HEK293 (cell line): ENCODE data around the gene SCFD2.

ENCODE experiments used
- CTCF ChIA-PET: fragments of 350-600 bp; formaldehyde crosslinking; extraction: SDS; loops from one replicate; lab custom pipeline; 2021; ENCODE audit warnings: antibody characterized with exemption; lab: Yijun Ruan, JAX
- POLR2A ChIA-PET: fragments of 300-600 bp; formaldehyde crosslinking; extraction: SDS; loops from one replicate; lab custom pipeline; 2020; ENCODE audit warnings: antibody characterized with exemption, inconsistent platforms; lab: Yijun Ruan, JAX
- H3K27ac ChIP-seq: fragments of 200-500 bp; sonication (Bioruptor generic); 2 replicates; pipeline ENCODE4 v1.5.1; 2014; ENCODE audit warnings: low read depth, low read length, control low read depth, inconsistent platforms; ENCODE audit errors: extremely low read depth
- H3K36me3 ChIP-seq, 2 experiments: fragments of 200-500 bp in 1 of 2; sonication (Bioruptor generic) in 1 of 2; 1 replicate in 1 of 2; 2 replicates in 1 of 2; pipeline ENCODE4 v1.5.1; 2014 to 2017; ENCODE audit warnings: inconsistent platforms in 2 of 2, low read length in 2 of 2; ENCODE audit not compliant: control insufficient read depth in 2 of 2, insufficient read depth in 1 of 2
- H3K4me1 ChIP-seq: fragments of 200-500 bp; sonication (Bioruptor generic); 2 replicates; pipeline ENCODE4 v1.5.1; 2014; ENCODE audit warnings: mild to moderate bottlenecking, low read length, inconsistent platforms; ENCODE audit not compliant: control insufficient read depth, insufficient read depth
- H3K4me3 ChIP-seq: 2 replicates; pipeline ENCODE4 v1.5.1; 2011; ENCODE audit warnings: low read depth, mild to moderate bottlenecking, control low read depth, low read length, moderate library complexity
- H3K9me3 ChIP-seq: fragments of 200-500 bp; sonication (Bioruptor generic); 2 replicates; pipeline ENCODE4 v1.5.1; 2014; ENCODE audit warnings: low read depth, low read length, inconsistent platforms; ENCODE audit not compliant: control insufficient read depth, insufficient read depth
- EGR2 ChIP-seq: fragments of 450-650 bp; formaldehyde crosslinking; IDR thresholded peaks from 2 replicates; pipeline ENCODE4 v1.5.1; 2016; ENCODE audit warnings: low read depth, missing biosample characterization, missing genetic modification characterization
- GFI1B ChIP-seq: fragments of 450-650 bp; formaldehyde crosslinking; IDR thresholded peaks from 2 replicates; pipeline ENCODE4 v1.5.1; 2016; ENCODE audit warnings: missing biosample characterization, missing genetic modification characterization
- GLIS1 ChIP-seq: fragments of 450-650 bp; formaldehyde crosslinking; IDR thresholded peaks from 2 replicates; pipeline ENCODE4 v1.5.1; 2016; ENCODE audit warnings: missing biosample characterization, missing genetic modification characterization
- MZF1 ChIP-seq: fragments of 450-650 bp; formaldehyde crosslinking; IDR thresholded peaks from 2 replicates; pipeline ENCODE4 v1.5.1; 2017; ENCODE audit warnings: missing biosample characterization, missing genetic modification characterization, borderline replicate concordance
- ZFHX2 ChIP-seq: fragments of 450-650 bp; formaldehyde crosslinking; conservative IDR thresholded peaks from 2 replicates; pipeline ENCODE4 v1.5.1; 2016; ENCODE audit warnings: missing biosample characterization, missing genetic modification characterization
- ZNF239 ChIP-seq: fragments of 450-650 bp; formaldehyde crosslinking; IDR thresholded peaks from 2 replicates; pipeline ENCODE4 v1.5.1; 2016; ENCODE audit warnings: missing biosample characterization, missing genetic modification characterization
- ZNF302 ChIP-seq: fragments of 450-650 bp; formaldehyde crosslinking; IDR thresholded peaks from 2 replicates; pipeline ENCODE4 v1.5.1; 2016; ENCODE audit warnings: missing biosample characterization, missing genetic modification characterization, low read depth
- ZNF366 ChIP-seq: fragments of 450-650 bp; formaldehyde crosslinking; conservative IDR thresholded peaks from 2 replicates; pipeline ENCODE4 v1.5.1; 2016; ENCODE audit warnings: missing biosample characterization, missing genetic modification characterization
- ZNF404 ChIP-seq: fragments of 450-650 bp; formaldehyde crosslinking; IDR thresholded peaks from 2 replicates; pipeline ENCODE4 v1.5.1; 2017; ENCODE audit warnings: missing biosample characterization, missing genetic modification characterization
- ZNF549 ChIP-seq: fragments of 450-650 bp; IDR thresholded peaks from 2 replicates; pipeline ENCODE4 v1.5.1; 2018; ENCODE audit warnings: missing biosample characterization, missing genetic modification characterization, mild to moderate bottlenecking, inconsistent platforms, moderate library complexity
- ZNF555 ChIP-seq: fragments of 450-650 bp; formaldehyde crosslinking; conservative IDR thresholded peaks from 2 replicates; pipeline ENCODE4 v1.5.1; 2017; ENCODE audit warnings: missing biosample characterization, mild to moderate bottlenecking, missing genetic modification characterization, inconsistent platforms
- ZNF660 ChIP-seq: fragments of 450-650 bp; IDR thresholded peaks from 2 replicates; pipeline ENCODE4 v1.5.1; 2018; ENCODE audit warnings: missing biosample characterization, mild to moderate bottlenecking, missing genetic modification characterization
- ZNF677 ChIP-seq: fragments of 450-650 bp; IDR thresholded peaks from 2 replicates; pipeline ENCODE4 v1.5.0; 2018; ENCODE audit warnings: missing biosample characterization, mild to moderate bottlenecking, missing genetic modification characterization, moderate library complexity
- TF ChIP-seq, protein P1 (sequence below): fragments of 450-650 bp; formaldehyde crosslinking; IDR thresholded peaks from 2 replicates; pipeline ENCODE4 v1.5.1; 2016; ENCODE audit warnings: missing biosample characterization, missing genetic modification characterization
- TF ChIP-seq, protein P2 (sequence below): fragments of 450-650 bp; formaldehyde crosslinking; IDR thresholded peaks from 2 replicates; pipeline ENCODE4 v1.5.0; 2017; ENCODE audit warnings: missing biosample characterization, missing genetic modification characterization, borderline replicate concordance
- TF ChIP-seq, protein P3 (sequence below): fragments of 450-650 bp; formaldehyde crosslinking; IDR thresholded peaks from 2 replicates; pipeline ENCODE4 v1.5.1; 2016; ENCODE audit warnings: missing biosample characterization, missing genetic modification characterization
- TF ChIP-seq, protein P4 (sequence below): fragments of 450-650 bp; formaldehyde crosslinking; IDR thresholded peaks from 2 replicates; pipeline ENCODE4 v1.5.1; 2017; ENCODE audit warnings: missing biosample characterization, mild to moderate bottlenecking, missing genetic modification characterization, moderate library complexity

The SCFD2 gene

DNA sequence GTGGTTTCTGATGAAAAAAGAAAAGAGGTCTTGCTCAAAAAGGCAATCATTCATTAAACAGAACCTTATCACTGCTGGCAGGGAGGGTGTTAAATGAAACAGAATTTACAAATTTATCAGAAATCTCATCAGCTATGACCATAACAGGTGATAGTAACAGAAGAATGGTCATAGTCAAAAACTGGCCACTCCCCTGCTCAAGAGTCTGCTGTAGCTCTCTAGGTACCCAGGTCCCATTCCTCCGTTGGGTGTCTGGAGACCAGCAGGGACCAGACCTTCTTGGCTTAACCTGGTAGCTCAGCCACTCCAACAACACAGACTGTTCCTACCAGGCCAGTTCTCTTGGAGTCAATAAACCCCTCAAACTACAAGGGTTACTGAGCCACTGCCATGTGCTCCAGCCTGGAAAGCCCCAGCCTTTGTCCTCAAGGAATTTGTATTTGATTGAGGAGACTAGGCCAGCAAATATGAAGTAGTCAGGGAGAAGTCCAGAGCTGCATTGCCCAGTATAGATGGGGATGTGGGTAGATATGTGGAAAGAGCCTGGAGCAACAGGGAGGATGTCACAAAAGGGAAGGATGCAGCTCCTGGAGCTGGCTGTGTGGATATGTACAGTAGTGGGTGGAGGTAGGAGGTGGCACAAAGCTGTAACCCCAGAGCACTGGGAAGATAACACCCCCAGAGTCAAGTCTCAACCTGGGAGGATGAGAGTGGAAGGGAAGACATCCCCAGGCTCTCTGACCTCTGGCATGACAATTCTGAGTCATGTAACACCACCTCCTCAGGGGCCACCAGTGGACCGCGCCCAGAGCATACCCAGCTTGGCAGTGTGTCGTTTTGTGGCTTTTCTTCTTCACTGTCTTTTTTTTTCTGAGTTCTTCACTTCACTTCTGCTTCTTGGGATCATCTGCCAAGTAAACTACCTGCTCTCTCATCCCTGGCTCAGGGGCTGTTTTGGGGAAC lies 481.9 kb downstream of the SCFD2 start (continued):
- TF ChIP-seq, protein P1, sequence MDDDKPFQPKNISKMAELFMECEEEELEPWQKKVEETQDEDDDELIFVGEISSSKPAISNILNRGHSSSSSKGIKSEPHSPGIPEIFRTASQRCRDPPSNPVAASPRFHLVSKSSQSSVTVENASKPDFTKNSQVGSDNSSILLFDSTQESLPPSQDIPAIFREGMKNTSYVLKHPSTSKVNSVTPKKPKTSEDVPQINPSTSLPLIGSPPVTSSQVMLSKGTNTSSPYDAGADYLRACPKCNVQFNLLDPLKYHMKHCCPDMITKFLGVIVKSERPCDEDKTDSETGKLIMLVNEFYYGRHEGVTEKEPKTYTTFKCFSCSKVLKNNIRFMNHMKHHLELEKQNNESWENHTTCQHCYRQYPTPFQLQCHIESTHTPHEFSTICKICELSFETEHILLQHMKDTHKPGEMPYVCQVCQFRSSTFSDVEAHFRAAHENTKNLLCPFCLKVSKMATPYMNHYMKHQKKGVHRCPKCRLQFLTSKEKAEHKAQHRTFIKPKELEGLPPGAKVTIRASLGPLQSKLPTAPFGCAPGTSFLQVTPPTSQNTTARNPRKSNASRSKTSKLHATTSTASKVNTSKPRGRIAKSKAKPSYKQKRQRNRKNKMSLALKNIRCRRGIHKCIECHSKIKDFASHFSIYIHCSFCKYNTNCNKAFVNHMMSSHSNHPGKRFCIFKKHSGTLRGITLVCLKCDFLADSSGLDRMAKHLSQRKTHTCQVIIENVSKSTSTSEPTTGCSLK, result no peak
- TF ChIP-seq, protein P2, sequence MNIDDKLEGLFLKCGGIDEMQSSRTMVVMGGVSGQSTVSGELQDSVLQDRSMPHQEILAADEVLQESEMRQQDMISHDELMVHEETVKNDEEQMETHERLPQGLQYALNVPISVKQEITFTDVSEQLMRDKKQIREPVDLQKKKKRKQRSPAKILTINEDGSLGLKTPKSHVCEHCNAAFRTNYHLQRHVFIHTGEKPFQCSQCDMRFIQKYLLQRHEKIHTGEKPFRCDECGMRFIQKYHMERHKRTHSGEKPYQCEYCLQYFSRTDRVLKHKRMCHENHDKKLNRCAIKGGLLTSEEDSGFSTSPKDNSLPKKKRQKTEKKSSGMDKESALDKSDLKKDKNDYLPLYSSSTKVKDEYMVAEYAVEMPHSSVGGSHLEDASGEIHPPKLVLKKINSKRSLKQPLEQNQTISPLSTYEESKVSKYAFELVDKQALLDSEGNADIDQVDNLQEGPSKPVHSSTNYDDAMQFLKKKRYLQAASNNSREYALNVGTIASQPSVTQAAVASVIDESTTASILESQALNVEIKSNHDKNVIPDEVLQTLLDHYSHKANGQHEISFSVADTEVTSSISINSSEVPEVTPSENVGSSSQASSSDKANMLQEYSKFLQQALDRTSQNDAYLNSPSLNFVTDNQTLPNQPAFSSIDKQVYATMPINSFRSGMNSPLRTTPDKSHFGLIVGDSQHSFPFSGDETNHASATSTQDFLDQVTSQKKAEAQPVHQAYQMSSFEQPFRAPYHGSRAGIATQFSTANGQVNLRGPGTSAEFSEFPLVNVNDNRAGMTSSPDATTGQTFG (tag by site-specific recombination), result no peak
- TF ChIP-seq ZNF366 (tag by site-specific recombination) (no peak), EGR2 (tag by site-specific recombination) (peak; percentile 48; the same call in 1 of the 2 replicates), ZNF302 (no peak), ZNF660 (tag by site-specific recombination) (no peak)
- TF ChIP-seq, protein P3, sequence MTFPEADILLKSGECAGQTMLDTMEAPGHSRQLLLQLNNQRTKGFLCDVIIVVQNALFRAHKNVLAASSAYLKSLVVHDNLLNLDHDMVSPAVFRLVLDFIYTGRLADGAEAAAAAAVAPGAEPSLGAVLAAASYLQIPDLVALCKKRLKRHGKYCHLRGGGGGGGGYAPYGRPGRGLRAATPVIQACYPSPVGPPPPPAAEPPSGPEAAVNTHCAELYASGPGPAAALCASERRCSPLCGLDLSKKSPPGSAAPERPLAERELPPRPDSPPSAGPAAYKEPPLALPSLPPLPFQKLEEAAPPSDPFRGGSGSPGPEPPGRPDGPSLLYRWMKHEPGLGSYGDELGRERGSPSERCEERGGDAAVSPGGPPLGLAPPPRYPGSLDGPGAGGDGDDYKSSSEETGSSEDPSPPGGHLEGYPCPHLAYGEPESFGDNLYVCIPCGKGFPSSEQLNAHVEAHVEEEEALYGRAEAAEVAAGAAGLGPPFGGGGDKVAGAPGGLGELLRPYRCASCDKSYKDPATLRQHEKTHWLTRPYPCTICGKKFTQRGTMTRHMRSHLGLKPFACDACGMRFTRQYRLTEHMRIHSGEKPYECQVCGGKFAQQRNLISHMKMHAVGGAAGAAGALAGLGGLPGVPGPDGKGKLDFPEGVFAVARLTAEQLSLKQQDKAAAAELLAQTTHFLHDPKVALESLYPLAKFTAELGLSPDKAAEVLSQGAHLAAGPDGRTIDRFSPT (tag by site-specific recombination), result no peak
- TF ChIP-seq, protein P4, sequence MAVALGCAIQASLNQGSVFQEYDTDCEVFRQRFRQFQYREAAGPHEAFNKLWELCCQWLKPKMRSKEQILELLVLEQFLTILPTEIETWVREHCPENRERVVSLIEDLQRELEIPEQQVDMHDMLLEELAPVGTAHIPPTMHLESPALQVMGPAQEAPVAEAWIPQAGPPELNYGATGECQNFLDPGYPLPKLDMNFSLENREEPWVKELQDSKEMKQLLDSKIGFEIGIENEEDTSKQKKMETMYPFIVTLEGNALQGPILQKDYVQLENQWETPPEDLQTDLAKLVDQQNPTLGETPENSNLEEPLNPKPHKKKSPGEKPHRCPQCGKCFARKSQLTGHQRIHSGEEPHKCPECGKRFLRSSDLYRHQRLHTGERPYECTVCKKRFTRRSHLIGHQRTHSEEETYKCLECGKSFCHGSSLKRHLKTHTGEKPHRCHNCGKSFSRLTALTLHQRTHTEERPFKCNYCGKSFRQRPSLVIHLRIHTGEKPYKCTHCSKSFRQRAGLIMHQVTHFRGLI (tag by site-specific recombination), result no peak

DNA sequence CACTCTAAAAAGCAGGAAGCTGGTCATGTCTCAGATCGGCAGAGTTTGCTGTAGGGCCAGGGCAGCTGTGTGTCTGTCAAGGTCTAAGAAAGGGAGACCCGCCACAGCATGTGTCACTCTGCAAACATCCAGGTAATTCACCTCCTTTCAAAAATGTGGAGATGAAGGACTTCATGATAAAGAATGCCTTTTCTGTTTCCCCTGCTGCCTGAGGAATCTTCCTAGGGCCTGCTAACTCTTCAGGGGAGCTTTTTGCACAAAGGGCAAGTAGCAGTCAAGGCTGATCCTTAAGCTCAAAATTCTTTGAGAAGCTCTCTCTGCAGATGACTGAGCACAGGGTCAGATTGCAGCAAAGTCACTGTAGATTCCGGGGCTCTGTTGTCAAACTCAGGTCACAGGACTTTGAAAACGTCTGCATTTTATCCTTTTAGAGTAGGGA lies 482.7 kb downstream of the SCFD2 start:
- TF ChIP-seq ZNF677 (tag by site-specific recombination) (no peak), ZNF549 (no peak), GFI1B (tag by site-specific recombination) (no peak)
- TF ChIP-seq, all 188 proteins: peak for 0
- H3K9me3 ChIP-seq, result no peaks in the 10 kb centered on the region
- POLR2A ChIA-PET, result no interaction called here
- no peak overlapping the region for H3K27ac ChIP-seq
- H3K4me1 ChIP-seq, result no peaks in the 10 kb centered on the region
- H3K4me3 ChIP-seq, result no peak overlapping the region
- CTCF ChIA-PET, result interaction anchor here (0.8 to 2.2 kb wide), 3 partner anchors 19 to 338 kb away, joined by 3 to 5 read pairs (median 4); no protein-coding TSS in a partner anchor
- no peaks in the 10 kb centered on the region for H3K36me3 ChIP-seq

DNA sequence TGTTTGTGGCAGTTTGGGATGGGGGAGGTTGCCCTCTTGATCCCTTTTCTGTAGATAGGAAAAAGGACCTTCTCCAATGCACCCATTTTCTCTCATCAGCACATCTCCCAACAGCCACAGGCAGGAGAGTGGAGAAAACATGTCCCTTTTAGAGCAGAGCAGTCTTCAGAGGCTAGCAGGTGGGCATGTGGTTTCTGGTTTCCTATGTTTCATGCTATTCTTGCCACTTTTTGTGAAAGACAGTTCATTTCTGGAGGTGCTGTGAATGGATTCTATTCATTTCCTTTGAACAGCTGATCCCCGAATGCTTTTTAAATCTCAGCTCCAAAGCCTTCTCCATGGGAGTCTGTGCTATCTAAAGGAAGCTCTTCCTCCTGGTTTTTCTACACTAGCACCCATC lies 484.9 kb downstream of the SCFD2 start:
- no peak overlapping the region for H3K4me3 ChIP-seq
- no peaks in the 10 kb centered on the region for H3K4me1 ChIP-seq
- H3K9me3 ChIP-seq, result no peaks in the 10 kb centered on the region
- TF ChIP-seq GLIS1 (tag by site-specific recombination) (no peak), ZNF404 (tag by site-specific recombination) (no peak), ZFHX2 (no peak), MZF1 (tag by site-specific recombination) (no peak), ZNF555 (tag by site-specific recombination) (no peak), ZNF239 (tag by site-specific recombination) (no peak)
- TF ChIP-seq, all 188 proteins: peak for 0
- H3K27ac ChIP-seq, result no peak overlapping the region
- no peaks in the 10 kb centered on the region for H3K36me3 ChIP-seq
- ChIA-PET POLR2A (no interaction called here), CTCF (interaction anchor here (0.5 to 0.6 kb wide), 2 partner anchors 639 to 924 kb away, joined by 3 read pairs; no protein-coding TSS in a partner anchor)
